ENCODE data around the gene GBP5. TPM values are rescaled to one million over a fixed set of nuclear protein-coding genes. Genes with fewer than 3 reads are reported as not detected.

GBP5 gene
- total and polyA plus RNA-seq, 4 donors: 0.78 to 3.8 (median 1.7) TPM

GRCh38 chr1:89254658-89255287 is 17.9 kb downstream of the GBP5 start:
- 80% methylated on average over 4 of the region's 4 CpGs for WGBS
- H3K4me1 ChIP-seq (ENCODE audit: control insufficient read depth in 4 of 4, insufficient read depth in 4 of 4, low read length in 3 of 4): no peaks in the 10 kb centered on the region
- H3K9me3 ChIP-seq (ENCODE audit: control insufficient read depth in 4 of 4, low read length in 3 of 4): peaks cover 0 to 1% (median 0%) of the 10 kb centered on the region in 4 donors
- TF ChIP-seq, protein P1, sequence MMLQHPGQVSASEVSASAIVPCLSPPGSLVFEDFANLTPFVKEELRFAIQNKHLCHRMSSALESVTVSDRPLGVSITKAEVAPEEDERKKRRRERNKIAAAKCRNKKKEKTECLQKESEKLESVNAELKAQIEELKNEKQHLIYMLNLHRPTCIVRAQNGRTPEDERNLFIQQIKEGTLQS (IDR thresholded peaks at IDR 0.05): no peak
- TF ChIP-seq, protein P2, sequence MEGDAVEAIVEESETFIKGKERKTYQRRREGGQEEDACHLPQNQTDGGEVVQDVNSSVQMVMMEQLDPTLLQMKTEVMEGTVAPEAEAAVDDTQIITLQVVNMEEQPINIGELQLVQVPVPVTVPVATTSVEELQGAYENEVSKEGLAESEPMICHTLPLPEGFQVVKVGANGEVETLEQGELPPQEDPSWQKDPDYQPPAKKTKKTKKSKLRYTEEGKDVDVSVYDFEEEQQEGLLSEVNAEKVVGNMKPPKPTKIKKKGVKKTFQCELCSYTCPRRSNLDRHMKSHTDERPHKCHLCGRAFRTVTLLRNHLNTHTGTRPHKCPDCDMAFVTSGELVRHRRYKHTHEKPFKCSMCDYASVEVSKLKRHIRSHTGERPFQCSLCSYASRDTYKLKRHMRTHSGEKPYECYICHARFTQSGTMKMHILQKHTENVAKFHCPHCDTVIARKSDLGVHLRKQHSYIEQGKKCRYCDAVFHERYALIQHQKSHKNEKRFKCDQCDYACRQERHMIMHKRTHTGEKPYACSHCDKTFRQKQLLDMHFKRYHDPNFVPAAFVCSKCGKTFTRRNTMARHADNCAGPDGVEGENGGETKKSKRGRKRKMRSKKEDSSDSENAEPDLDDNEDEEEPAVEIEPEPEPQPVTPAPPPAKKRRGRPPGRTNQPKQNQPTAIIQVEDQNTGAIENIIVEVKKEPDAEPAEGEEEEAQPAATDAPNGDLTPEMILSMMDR (IDR thresholded peaks at IDR 0.05; ENCODE audit: low read depth, low read length, missing input control): no peak
- TF ChIP-seq EGR1 (IDR thresholded peaks at IDR 0.05; ENCODE audit: low read depth in 2 of 2) (no peak), RXRA (IDR thresholded peaks at IDR 0.05) (no peak), HNF4G (IDR thresholded peaks at IDR 0.05) (no peak), JUND (IDR thresholded peaks at IDR 0.05) (no peak), SP1 (IDR thresholded peaks at IDR 0.05) (no peak), TAF1 (conservative IDR thresholded peaks at IDR 0.05) (no peak), FOXA2 (IDR thresholded peaks at IDR 0.05) (no peak), MAX (IDR thresholded peaks at IDR 0.05) (no peak), YY1 (IDR thresholded peaks at IDR 0.05) (no peak)
- TF ChIP-seq, protein P3, sequence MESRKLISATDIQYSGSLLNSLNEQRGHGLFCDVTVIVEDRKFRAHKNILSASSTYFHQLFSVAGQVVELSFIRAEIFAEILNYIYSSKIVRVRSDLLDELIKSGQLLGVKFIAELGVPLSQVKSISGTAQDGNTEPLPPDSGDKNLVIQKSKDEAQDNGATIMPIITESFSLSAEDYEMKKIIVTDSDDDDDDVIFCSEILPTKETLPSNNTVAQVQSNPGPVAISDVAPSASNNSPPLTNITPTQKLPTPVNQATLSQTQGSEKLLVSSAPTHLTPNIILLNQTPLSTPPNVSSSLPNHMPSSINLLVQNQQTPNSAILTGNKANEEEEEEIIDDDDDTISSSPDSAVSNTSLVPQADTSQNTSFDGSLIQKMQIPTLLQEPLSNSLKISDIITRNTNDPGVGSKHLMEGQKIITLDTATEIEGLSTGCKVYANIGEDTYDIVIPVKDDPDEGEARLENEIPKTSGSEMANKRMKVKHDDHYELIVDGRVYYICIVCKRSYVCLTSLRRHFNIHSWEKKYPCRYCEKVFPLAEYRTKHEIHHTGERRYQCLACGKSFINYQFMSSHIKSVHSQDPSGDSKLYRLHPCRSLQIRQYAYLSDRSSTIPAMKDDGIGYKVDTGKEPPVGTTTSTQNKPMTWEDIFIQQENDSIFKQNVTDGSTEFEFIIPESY (IDR thresholded peaks at IDR 0.05): no peak
- H3K9ac ChIP-seq (ENCODE audit: low read depth in 1 of 2, low read length in 2 of 2): no peak overlapping the region
- no peak overlapping the region for H3K4me3 ChIP-seq (ENCODE audit: low read depth in 1 of 3, low read length in 3 of 3)
- H3K36me3 ChIP-seq (ENCODE audit: control insufficient read depth in 4 of 4, insufficient read depth in 3 of 4, low read depth in 1 of 4, low read length in 3 of 4): no peaks in the 10 kb centered on the region
- DNase-seq (ENCODE audit: low spot score): no peak
- no peaks in the 10 kb centered on the region for H3K27me3 ChIP-seq (ENCODE audit: control insufficient read depth in 4 of 4, insufficient read depth in 4 of 4, low read length in 3 of 4)
- no peak overlapping the region for H3K27ac ChIP-seq (ENCODE audit: low read depth in 1 of 2, low read length in 2 of 2)

DNA sequence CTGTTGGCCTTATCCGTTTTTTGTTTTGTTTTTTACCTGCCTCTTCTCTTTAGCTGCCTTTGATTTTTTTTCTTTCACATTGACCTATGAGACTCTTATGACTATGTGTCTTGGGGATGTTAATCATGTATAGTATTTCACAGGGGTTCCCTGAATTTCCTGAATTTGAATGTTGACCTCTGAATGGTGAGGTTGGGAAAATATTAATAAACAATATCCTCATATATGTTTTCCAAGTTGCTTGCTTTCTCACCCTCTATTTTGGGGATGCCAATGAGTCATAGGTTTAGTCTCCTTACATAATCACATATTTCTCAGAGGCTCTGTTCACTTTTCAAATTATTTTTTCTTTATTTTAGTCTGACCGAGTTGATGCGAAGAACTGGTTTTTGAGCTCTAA is 29.6 kb downstream of the GBP5 start:
- no peak overlapping the region for H3K9ac ChIP-seq (ENCODE audit: low read depth in 1 of 2, low read length in 2 of 2)
- H3K4me1 ChIP-seq (ENCODE audit: control insufficient read depth in 4 of 4, insufficient read depth in 4 of 4, low read length in 3 of 4): no peaks in the 10 kb centered on the region
- H3K4me3 ChIP-seq (ENCODE audit: low read depth in 1 of 3, low read length in 3 of 3): no peak overlapping the region
- whole genome bisulfite sequencing: 96% methylated on average over 3 of the region's 3 CpGs
- no peak overlapping the region for H3K27ac ChIP-seq (ENCODE audit: low read depth in 1 of 2, low read length in 2 of 2)
- H3K9me3 ChIP-seq (ENCODE audit: control insufficient read depth in 4 of 4, low read length in 3 of 4): no peaks in the 10 kb centered on the region
- no peak for DNase-seq (ENCODE audit: low spot score)
- TF ChIP-seq MAX (IDR thresholded peaks at IDR 0.05) (no peak), HNF4G (IDR thresholded peaks at IDR 0.05) (no peak), EGR1 (IDR thresholded peaks at IDR 0.05; ENCODE audit: low read depth in 2 of 2) (no peak), HNF4A (conservative IDR thresholded peaks at IDR 0.05) (no peak), FOXA1 (IDR thresholded peaks at IDR 0.05) (no peak), SP1 (IDR thresholded peaks at IDR 0.05) (no peak), RXRA (IDR thresholded peaks at IDR 0.05) (no peak), TAF1 (conservative IDR thresholded peaks at IDR 0.05) (no peak), FOXA2 (IDR thresholded peaks at IDR 0.05) (no peak)
- TF ChIP-seq, protein P3 (IDR thresholded peaks at IDR 0.05): no peak
- no peaks in the 10 kb centered on the region for H3K36me3 ChIP-seq (ENCODE audit: control insufficient read depth in 4 of 4, insufficient read depth in 3 of 4, low read depth in 1 of 4, low read length in 3 of 4)
- H3K27me3 ChIP-seq (ENCODE audit: control insufficient read depth in 4 of 4, insufficient read depth in 4 of 4, low read length in 3 of 4): no peaks in the 10 kb centered on the region

Other genes starting within 250 kb of the GBP5 start
- 1 to 10 TPM; 2.0 to 8.8 TPM for gene GBP3, start 250.0 kb downstream of the GBP5 start, total RNA-seq
- 1 to 10 TPM; 3.8 to 5.1 TPM for gene GBP3, start 250.0 kb downstream of the GBP5 start, polyA plus RNA-seq
- gene GBP1, start 207.7 kb downstream of the GBP5 start, total RNA-seq: 10 to 100 TPM in 1 of 2 donors, 1 to 10 TPM in 1; 9.1 to 23.5 TPM
- gene GBP1, start 207.7 kb downstream of the GBP5 start, polyA plus RNA-seq: 10 to 100 TPM; 16.6 to 72.6 TPM
- gene GBP2, start 146.7 kb downstream of the GBP5 start, total RNA-seq: 10 to 100 TPM in 1 of 2 donors, 1 to 10 TPM in 1; 7.4 to 18.2 TPM
- 10 to 100 TPM; 10.4 to 17.9 TPM for gene GBP2, start 146.7 kb downstream of the GBP5 start, polyA plus RNA-seq
- 10 to 100 TPM in 1 of 2 donors, under 1 TPM in 1; 0.89 to 27.8 TPM for gene GBP7, start 96.9 kb downstream of the GBP5 start, total RNA-seq
- gene GBP7, start 96.9 kb downstream of the GBP5 start, polyA plus RNA-seq: 10 to 100 TPM in 1 of 2 donors, 1 to 10 TPM in 1; 7.6 to 26.0 TPM
- 1 to 10 TPM; 6.8 to 8.1 TPM for gene GBP4, start 73.9 kb downstream of the GBP5 start, total RNA-seq
- 1 to 10 TPM; 4.1 to 4.8 TPM for gene GBP4, start 73.9 kb downstream of the GBP5 start, polyA plus RNA-seq
- under 1 TPM in 1 of 2 donors, not detected in 1; 0.08 TPM for gene GBP6, start 91.2 kb upstream of the GBP5 start, total RNA-seq
- gene GBP6, start 91.2 kb upstream of the GBP5 start, polyA plus RNA-seq: under 1 TPM in 1 of 2 donors, not detected in 1; 0.05 TPM